ENCODE measurements around the gene STMND1.
A peak's percentile ranks its signal among the peaks of the same experiment; 100 is the strongest.

The STMND1 gene

DNA sequence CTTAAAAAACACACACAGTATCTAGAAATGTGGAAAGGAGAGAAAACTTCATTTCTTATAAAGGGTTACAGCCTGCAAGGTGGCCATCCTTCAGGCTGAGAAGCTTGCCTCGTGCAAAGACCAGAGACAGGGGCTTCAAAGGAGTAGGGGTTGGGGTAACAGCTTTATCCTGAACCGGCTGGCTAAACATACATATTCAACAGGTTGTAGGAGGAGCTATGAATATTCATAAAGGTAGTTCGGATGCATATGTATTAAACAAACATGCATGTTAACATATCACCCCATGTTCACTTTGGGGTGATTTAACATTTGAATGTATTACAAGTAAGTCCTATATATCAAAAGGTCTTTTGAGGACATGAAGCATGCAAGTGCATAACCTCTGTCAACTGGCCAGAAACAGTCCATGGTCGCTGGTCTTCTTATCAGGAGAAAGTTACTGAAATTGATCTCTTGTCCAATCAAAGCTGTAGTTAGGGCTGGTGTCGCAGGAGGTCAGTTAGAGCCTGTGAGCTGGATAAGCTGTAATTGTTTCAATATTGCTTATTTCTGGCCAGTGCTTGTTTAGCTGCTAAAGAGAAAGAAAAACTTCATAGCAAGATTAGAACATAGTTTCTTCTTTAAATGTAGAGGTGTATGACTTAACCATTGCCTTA is 2.3 kb upstream of the STMND1 start:
- DNase-seq = peak; percentile 52

DNA sequence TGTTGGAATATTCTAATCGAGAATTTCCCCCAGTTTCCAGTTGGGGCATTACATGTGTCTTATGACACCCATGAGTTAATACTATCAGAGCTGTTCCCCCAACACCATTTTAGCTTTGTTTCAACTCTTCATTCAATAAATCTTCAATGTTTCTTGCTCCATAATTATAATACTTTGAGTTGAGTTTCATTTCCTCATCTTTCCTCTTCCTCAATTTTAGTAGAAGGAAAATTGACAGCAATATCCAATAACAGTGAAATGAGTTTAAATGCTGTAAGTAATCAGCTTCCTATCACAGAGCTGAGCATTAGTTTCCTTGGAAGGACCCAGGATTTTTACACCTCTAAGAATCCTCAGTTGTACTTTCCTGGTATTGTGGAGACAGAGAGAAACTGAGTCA is 1.0 kb upstream of the STMND1 start:
- no peak for DNase-seq

DNA sequence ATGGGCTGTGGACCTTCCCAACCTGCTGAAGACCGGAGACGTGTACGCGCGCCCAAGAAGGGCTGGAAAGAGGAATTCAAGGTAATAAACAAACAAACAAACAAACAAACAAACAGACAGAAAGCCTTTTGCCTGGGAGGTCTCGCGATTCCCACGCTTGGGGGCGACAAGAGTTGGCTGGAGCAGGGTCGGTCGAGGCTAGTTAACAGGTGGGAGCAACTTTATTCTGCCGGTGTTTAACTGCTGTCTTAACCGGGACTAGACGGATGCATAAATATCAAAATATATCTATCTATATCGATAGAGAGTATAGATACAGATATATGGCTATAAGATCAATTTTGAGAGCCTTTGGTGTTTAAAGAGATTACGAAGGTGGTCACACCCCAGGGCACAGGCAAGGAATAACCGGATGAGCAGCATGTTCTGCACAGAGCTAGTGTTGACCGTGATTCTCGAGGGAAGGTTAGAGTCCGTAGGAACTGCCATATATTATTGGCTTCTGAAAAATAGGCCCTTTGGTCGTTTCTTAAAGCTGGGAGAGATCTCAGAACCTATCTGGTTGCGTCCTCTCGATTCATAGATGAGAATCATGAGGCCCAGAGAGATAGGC is 514 bp downstream of the STMND1 start:
- DNase-seq = no peak

DNA sequence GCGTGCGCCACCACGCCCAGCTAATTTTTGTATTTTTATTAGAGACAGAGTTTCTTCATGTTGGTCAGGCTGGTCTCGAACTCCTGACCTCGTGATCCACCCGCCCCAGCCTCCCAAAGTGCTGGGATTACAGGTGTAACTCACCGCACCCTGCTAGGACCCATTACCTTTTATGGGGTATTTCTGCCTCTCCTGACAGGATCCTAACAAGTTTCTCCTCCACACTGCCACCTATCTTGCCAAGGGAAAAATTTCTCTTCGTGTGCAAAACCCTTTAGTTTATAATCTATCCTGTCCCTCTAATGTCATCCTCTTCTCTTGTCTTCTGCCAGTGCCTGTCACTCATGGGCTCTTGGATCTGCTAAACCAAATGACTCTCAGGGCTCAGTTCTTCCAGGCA is 1.9 kb downstream of the STMND1 start:
- peak; percentile 15 for DNase-seq

DNA sequence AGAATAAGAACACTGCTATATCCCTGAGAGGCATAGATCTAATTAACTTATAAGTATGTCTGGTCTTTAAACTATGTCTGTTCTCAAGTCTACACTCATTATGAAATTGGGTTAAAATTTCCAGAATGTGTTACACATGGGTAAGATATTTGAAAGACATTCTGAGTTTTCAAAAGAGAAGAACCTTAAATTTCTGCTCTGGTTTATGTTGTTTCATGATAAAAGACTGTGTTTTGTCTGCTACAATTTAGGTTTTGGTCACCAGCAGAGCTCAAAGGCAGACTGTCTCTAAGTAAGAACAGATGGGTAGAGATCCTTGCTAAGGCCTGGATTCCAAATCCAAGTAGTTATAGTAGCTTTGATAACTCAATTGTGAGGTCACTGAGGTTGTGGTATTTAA is 6.0 kb downstream of the STMND1 start:
- no peak for DNase-seq

DNA sequence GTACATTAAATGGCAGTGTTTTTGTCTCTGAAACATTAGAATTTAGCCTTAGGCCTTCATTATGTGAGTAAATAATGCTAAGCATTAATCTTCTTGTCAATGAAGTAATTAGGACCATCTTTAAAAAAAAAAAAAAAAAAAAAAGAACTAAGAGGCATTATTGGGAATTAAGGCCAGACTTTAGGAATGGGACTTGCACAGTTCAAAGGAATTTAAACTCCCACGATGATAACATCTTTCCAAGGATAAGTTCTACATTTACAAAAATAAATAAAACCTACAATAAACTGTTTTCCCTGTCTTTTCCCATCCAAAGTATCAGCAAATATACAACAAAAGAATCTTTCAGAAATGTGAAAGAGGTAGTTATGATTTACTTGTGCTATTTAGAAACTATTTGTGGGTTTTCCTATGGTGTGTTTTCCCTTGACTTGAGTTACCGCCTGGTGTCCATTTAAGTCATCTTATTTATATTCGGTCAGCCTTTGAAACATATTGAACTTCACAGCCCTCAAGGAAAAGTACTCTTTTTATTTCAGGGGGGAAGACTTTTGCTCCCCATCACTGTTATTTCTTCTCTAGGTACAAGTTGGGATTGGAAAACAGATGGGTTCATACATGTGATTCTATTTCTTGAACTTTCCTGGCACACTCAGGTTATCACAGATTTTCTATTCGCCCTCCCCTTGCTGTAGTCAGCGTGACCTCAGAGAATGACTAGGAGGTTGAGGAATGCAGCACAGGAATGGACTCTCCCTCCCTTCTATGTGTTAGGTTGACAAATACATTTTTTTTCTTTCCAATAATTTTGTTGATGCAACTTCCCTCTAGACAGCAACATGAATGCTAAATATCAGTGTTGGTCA is 13.6 kb downstream of the STMND1 start:
- DNase-seq = no peak

DNA sequence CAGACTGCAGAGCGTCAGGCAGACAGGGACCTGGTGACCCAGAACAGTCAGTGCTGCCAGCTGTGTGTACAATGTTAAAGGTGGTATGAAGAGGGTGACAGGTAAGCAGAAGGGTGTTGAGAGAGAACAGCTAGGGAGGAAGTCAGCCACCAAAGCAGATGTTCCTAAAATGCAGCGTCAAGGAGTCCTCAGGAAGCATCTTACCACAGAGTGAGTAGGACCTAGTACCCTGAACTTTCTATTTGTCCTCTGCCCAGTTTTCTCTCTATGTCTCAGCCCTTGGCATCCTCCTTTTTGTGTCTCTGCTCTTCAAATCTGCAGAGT is 14.2 kb downstream of the STMND1 start:
- no peak for DNase-seq

DNA sequence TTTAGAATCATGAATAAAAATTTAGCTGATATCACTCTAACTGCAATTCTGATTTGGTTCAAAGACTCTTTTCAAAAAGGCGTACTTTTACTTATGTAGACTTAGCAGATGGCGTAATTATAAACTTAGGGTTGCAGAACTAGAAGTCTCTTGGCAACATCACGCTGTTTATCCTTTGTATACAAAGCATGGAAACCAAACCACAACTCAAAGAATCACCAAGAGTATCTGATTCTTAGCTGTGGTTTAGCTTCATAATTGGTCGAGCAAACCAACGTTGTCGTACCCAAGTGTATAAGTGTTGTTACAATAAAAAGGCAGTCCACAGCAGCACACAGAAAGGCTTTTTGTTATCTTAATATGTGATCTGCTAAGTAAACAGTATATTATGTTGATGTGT is 18.2 kb downstream of the STMND1 start:
- DNase-seq = no peak

DNA sequence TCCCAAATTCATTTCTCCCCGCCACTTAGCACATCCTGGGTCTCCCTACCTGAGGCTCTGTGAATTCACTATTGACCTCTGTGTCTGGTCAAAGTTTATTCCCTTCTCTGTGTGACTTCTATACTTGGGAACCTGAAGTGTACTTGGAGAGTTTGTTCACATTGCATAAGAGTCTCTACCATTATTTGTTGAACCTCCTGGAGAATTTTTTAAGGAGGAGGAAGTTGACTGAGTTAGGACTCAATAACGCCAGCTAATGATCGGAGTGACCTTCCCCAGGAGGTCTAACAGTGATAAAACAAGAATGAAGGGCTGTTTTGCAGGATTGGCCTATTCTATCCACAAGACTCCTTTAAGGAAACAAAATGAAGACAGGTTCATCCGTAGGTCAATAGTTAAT is 23.6 kb downstream of the STMND1 start:
- no peak for DNase-seq

DNA sequence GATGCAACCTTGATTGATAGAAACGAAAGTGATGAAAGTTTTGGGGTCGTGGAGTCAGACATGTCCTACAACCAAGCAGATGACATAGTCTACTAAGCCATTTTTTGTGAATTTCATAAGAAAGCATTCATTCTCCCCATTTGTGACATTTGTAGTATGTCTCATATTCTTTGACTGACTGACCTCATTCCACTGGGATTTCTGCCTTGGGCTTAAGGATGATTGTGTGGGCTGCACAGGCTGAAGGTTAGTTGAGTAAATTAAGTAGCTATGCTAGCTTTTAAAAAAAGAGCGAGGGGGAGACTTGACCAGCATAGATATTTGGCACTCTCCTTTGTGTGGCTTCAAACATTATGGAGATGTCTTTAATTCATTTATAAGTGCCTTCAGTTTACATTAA is 28.9 kb downstream of the STMND1 start:
- peak; percentile 49 for DNase-seq

DNA sequence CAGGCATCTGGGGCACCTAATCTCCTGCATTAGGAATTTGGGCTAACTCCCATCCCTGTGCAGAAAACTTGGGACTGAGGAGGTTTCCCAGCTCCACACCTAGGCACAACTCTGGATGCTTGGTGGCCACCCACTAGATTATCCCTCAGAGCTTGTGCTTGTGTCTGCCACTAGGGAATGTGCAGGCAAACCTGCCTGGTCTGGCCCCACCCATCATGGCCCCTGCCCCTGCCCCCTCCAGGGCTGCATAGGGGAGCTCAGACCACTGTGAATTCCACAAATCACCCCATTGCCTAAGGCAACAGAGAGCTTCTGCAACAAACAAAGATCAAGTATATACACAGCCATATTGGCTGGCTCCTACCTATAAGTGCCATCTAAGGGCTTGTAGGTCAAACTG is 31.1 kb downstream of the STMND1 start:
- DNase-seq = no peak

DNA sequence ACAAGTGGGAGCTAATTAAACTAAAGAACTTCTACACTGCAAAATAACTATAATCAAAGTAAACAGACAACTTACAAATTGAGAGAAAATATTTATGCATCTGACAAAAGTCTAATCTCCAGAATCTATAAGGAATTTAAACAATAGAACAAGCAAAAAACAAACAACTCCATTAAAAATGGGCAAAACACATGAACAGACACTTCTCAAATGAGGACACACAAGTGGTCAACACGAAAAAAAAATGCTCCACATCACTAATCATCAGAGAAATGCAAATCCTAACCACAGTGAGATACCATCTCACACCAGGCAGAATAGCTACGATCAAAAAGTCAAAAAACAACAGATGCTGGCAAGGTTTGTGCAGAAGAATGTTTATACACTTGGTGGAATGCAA is 36.2 kb downstream of the STMND1 start:
- no peak for DNase-seq

DNA sequence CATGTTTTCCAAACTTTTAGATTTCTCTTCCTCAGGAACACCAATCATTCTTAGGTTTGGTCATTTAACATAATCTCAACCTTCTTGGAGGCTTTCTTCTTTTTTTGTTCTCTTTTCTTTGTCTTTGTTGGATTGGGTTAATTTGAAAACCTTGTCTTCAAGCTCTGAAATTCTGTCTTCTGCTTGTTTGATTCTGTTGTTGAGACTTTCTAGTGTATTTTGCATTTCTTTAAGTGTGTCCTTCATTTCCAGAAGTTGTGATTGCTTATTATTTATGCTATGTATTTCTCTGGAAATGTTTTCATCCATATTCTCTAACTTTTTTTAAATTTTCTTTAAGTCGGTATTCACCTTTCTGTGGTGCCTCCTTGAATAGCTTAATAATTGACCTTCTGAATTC is 42.2 kb downstream of the STMND1 start:
- DNase-seq = no peak

DNA sequence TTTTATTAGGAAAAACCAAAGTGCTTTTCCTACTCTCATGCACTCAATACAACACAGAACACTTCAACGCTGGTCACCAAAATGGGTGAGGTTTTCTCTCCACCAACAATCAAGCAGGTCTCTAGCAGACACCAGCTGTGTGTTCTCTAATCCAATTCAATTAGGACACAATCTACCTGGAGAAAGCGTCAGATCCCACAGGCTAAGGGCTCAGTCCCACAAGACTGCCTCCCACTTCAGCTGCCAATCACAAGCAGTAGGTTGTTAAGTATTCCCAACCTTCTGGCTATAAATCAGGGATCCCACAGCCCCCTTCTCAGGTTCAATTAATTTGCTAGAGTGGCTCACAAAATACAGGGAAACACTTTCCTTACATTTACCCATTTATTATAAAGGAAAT is 47.7 kb downstream of the STMND1 start:
- no peak for DNase-seq

DNA sequence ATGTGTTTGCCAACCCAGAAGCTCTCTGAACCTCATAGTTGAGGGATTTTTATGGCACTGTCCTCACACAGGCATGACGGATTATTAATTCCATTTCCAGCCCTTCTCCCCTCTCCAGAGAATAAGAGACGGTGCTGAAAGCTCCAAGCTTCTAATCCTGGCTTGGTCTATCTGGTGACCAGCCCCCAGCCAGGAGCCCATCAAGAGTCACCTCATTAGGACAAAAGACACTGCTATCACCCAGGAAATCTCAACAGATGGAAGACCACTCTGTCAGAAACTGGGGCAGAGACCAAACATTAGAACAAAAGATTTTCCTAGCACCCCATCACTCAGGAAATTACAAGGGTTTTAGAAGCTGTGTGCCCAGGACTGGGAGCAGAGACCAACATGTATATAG is 48.2 kb downstream of the STMND1 start:
- DNase-seq = no peak

DNA sequence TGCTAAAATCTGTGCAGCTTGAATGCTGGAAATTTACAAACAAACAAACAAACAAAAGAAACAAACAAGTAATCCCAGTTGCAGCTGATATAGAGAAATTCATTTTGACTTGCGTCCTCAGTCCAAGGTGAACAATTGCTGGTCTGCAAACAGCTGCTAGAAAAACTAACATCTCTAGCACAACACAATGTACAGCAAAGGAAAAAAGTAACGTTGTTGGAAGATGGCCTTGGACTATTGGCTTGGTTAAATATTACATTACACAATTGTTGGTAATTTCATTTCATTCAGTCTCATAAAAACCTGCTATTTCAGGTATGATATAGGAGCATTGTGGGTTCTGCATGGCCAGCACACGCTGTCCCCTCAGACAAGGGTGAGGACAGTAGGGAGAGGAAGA is 50.0 kb downstream of the STMND1 start:
- no peak for DNase-seq

DNA sequence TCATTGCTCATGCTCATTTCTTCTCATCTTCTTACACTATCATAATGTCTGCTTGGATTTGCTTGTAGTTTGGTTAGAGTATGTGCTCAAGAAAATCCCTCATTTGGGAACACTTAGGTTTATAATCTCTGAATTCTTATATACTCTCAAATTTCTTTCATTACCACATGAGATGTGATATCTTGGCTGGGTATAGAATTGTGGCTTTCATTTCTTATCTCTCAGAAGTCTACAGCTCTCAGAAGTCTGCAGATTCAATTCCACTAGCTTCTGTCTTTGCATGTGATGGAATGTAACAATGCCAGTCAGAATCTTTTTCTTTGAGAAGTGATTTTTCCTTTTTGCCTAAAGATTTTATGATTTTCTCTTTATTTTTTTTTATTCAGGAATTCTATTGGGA is 50.9 kb downstream of the STMND1 start:
- DNase-seq = no peak

DNA sequence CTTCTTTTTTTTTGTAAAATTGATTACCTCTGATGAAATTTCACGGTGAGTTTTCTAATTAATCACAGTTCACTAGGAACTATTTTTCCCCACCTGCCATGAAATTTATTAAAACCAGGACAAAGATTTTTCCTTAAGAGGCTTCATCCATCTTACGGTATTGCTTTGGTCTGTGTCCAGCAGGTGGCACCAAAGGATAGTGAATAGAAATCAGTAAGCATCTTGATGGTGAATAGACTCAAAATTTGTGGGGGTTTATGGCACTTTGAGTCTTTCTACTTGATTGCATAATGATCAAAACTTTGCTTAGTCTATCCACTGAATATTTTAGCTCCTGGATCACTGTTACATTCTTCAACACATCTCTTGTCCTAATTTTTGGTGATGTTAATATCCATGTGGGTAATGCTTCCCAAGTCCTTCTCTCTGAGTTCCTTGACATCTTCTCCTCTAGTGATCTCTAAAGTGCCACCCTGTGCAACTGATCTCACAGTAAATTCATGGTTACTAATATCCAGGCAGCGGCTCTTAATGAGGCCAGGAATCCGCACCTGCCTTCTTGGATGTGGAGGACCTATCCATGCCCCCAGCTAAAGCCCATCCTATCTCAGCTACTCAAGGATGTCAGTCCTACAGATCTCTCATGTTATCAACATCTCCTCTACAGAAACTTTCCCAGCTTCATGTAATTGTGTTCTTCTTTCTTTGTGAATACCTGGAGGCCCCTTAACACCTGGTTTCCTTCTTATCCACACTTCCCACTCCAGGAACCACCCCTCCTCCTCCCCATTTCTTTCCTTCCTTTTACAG is 54.5 kb downstream of the STMND1 start:
- peak; percentile 87 for DNase-seq

DNA sequence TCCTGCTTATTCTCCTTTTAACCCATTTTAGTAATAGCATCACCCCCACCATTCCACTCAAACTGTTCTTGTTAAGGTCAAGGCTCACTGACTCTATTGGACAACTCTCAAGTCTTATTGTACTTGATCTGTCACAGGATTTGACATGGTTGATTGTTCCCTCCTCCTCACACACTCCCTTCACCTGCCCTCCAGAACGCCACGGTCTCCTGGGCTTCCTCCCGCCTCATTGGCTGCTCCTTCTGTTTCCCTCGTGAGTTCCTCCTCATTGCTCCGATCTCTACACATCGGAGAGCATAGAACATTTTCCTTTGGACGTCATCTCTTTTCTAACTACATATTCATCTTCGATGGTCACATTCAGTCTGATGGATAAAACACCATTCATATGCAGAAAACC is 55.1 kb downstream of the STMND1 start:
- no peak for DNase-seq

DNA sequence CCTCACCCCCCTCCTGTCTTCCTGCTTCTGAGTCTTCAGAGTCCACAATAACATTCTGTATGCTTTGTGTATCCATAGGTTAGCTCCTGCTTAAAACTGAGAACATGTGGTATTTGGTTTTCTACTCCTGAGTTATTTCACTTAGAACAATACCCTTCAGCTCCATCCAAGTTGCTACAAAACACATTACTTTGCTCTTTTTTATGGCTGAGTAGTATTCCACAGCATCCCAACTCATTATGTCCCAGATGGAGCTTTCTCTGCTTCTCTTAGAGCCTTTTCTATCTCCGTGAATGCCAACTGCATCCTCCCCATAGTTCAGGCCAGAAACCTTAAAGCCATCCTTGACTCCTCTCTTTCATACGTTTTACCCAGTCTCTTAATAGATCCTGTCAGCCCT is 55.8 kb downstream of the STMND1 start:
- no peak for DNase-seq

DNA sequence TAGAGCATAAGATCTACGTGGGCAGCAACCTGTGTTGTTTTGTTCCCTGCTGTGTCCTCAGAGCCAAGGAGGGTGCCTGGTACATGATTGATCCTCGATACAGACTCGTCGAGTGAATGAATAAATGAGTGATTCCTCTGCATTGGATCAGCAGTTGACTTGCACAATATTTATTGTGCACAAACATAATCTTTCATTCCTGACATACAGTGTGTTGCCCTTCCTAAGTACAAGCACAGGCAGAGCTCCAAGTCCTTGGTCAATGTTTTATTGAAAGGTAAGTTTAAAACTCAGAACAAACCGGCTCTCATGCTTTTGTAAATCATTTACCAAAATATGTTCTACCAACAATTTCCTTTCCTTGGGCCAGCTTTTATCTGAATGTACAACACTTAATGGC is 57.4 kb downstream of the STMND1 start:
- DNase-seq = no peak

DNA sequence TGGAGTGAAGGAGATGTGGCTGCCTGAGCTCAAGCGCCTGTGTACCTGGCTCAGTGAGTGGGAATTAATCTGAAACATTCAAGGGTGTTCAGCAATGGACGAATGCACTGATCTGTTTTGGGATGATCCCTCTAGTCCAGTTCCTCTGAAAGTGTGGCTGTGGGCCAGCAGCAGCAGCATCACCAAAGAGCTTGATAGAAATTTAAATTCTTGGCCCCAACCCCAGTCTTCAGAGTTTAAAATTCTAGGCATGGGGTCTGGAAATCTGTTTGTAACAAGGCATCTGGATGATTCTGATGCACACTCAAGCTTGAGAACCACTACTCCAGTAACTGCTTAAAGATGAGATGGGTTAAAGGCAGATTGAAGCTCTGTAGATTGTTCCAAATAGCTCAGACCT is 59.2 kb downstream of the STMND1 start:
- no peak for DNase-seq

DNA sequence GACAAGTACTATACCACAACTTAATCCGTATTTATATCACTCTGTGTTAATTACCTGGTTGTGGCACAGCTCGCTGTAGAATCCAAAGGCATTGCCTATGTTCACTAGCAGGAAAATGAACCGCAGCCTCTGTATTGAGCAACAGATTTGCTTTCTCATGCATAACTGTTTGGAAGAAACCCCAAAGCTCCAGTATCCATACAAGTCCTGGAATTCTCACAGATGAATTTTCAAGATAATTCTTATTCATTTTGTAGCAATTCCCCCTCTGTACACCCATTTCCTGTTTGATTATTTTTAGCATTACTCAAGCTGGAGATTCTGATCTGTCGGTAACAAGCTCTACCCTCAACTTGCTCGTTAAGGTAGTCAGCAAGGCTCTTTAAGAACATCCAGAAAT is 63.5 kb downstream of the STMND1 start:
- no peak for DNase-seq
